B cell (primary cell): ENCODE measurements around the gene KIFBP.

Experiments used
- CTCF ChIP-seq: fragments of 200-600 bp; IDR thresholded peaks from one replicate; pipeline ENCODE4 v1.8.0; 2022; ENCODE audit warnings: antibody characterized with exemption, mild to moderate bottlenecking
- EZH2 ChIP-seq: IDR thresholded peaks from 2 replicates; pipeline ENCODE4 v1.6.1; 2012; ENCODE audit warnings: borderline replicate concordance, low read depth, mild to moderate bottlenecking, moderate library complexity, low read length; ENCODE audit not compliant: insufficient read depth, poor library complexity, severe bottlenecking

GRCh38 chr10:69057951-69058297 is 69.3 kb downstream of the KIFBP start:
- TF ChIP-seq CTCF: no peak
- TF ChIP-seq EZH2: no peak
